Fibroblast of villous mesenchyme (primary cell): ENCODE data around the gene TTC28. TPM values are rescaled to one million over a fixed set of nuclear protein-coding genes. Genes with fewer than 3 reads are reported as not detected.
A peak's percentile ranks its signal among the peaks of the same experiment; 100 is the strongest.
"Not testable (repeated sequence)": the region's sequence is repeated elsewhere in the genome, so short reads cannot be mapped to it uniquely, and the experiment has no call there.

Experiments
- DNase-seq: peaks from one replicate; pipeline ENCODE4 v3.0.0-alpha.2; 2010; ENCODE audit warnings: low read depth
- H3K4me3 ChIP-seq: 2 replicates; pipeline ENCODE4 v1.5.1; 2011; ENCODE audit warnings: low read depth, mild to moderate bottlenecking, low read length
- total RNA-seq: library from RNA; depleted of rRNA; stranded (reverse); fragments of >200 nt; gene quantifications from 2 replicates; pipeline ENCODE4 v1.2.3, GENCODE V29; 2012
- TF ChIP-seq, protein P1 (sequence below): IDR thresholded peaks from 2 replicates; pipeline ENCODE4 v1.5.1; 2012; ENCODE audit warnings: low read depth, mild to moderate bottlenecking, low read length; ENCODE audit not compliant: insufficient read depth

TTC28 gene
- total RNA-seq, 1 donor: 23.3 TPM

GRCh38 chr22:28620244-28620922 lies 59.3 kb downstream of the TTC28 start:
- no peak overlapping the region for H3K4me3 ChIP-seq
- DNase-seq: peak; percentile 20
- TF ChIP-seq, protein P1, sequence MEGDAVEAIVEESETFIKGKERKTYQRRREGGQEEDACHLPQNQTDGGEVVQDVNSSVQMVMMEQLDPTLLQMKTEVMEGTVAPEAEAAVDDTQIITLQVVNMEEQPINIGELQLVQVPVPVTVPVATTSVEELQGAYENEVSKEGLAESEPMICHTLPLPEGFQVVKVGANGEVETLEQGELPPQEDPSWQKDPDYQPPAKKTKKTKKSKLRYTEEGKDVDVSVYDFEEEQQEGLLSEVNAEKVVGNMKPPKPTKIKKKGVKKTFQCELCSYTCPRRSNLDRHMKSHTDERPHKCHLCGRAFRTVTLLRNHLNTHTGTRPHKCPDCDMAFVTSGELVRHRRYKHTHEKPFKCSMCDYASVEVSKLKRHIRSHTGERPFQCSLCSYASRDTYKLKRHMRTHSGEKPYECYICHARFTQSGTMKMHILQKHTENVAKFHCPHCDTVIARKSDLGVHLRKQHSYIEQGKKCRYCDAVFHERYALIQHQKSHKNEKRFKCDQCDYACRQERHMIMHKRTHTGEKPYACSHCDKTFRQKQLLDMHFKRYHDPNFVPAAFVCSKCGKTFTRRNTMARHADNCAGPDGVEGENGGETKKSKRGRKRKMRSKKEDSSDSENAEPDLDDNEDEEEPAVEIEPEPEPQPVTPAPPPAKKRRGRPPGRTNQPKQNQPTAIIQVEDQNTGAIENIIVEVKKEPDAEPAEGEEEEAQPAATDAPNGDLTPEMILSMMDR: no peak

GRCh38 chr22:28619236-28619635 lies 60.4 kb downstream of the TTC28 start:
- H3K4me3 ChIP-seq: no peak overlapping the region
- TF ChIP-seq, protein P1: no peak
- DNase-seq: no peak

DNA sequence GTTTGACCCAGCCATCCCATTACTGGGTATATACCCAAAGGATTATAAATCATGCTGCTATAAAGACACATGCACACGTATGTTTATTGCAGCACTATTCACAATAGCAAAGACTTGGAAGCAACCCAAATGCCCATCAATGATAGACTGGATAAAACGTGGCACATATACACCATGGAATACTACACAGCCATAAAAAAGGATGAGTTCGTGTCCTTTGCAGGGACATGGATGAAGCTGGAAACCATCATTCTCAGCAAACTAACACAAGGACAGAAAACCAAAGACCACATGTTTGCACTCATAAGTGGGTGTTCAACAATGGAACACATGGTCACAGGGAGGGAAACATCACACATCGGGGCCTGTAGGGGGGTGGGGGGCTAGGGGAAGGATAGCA lies 64.2 kb downstream of the TTC28 start:
- H3K4me3 ChIP-seq, DNase-seq: not testable (repeated sequence)

DNA sequence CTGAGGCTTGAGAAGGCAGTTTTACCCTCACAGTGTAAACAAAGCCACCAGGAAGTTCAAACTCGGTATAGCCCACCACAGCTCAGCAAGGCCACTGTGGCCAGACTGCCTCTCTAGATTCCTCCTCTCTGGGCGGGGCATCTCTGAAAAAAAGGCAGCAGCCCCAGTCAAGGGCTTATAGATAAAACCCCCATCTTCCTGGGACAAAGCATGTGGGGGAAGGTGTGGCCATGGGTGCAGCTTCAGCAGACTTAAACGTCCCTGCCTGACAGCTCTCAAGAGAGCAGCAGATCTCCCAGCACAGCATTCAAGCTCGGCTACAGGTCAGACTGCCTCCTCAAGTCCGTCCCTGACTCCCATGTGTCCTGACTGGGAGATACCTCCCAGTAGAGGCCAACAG lies 69.7 kb downstream of the TTC28 start:
- no peak overlapping the region for H3K4me3 ChIP-seq
- no peak for DNase-seq
- TF ChIP-seq, protein P1: no peak

GRCh38 chr22:28608546-28608945 lies 71.1 kb downstream of the TTC28 start:
- no peak overlapping the region for H3K4me3 ChIP-seq
- DNase-seq: no peak
- TF ChIP-seq, protein P1: no peak

- H3K4me3 ChIP-seq: no peak overlapping the region
- DNase-seq: peak; percentile 47
- TF ChIP-seq, protein P1: no peak
These were observed 71.8 kb downstream of the TTC28 start for GRCh38 chr22:28607795-28608194.

DNA sequence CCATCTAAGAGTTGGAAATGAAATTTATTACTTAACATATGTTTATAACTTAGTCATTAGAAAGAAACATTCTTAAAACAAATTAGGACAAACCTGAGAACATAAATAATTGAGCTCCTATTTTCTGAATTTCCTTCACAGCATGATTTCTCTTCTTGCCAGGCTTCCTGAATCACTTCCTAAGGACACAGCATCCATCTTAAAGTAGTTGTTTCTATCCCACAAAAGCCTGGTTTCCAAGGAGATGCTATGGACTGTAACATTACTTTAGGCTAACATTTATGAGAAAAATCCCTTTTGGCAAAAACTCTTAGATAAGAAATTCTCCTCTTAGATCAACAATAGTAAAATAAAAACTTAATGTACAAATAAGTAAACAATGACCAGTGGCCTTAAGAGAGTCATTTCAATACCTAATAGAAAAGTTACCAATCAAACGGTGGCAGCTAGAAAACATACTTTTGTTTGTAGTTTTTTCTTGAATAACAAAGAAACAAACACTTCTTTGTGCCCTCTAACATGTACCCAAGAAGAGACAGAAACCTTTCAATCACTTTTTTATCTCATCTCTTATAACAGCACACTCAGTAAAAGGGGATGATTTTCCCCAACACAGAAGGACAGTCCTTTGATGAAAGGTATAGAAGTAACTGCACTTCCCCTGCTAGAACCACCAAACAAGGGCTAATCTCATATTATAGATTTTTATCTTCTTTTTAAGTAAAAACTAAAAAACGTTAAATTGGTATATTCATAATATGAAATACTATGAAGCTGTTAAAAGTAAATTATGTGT lies 74.5 kb downstream of the TTC28 start:
- no peak overlapping the region for H3K4me3 ChIP-seq
- no peak for DNase-seq
- TF ChIP-seq, protein P1: no peak
